ENCODE measurements around the gene DIP2B. TPM values are rescaled to one million over a fixed set of nuclear protein-coding genes. Genes with fewer than 3 reads are reported as not detected.

Gene DIP2B
- total RNA-seq, 1 donor from 2014 or later: 45.1 TPM

DNA sequence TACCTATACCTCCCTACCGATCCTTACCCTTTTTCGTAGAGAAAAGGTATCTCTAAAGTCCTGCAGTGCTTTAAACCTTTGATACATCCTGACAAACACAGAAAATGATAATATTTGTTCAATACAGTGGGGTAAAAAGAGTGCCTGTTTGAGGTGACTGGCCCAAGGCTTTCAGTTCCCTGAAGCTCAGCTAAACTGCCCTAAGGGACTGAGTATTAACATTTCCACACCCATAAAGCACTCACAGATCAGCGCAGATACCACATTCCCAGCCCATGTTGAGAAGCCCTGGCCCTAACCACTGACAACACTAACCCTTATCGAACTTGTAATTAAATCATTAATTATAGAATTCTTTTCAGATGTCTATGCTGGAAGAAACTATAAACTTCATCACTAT lies 108.7 kb downstream of the DIP2B start:
- H3K27me3 Mint-ChIP-seq (ENCODE audit: unreplicated experiment): peaks cover 2% of the 10 kb centered on the region
- H3K4me3 Mint-ChIP-seq (ENCODE audit: unreplicated experiment): no peak overlapping the region
- H3K4me1 Mint-ChIP-seq (ENCODE audit: unreplicated experiment): peaks cover 29% of the 10 kb centered on the region
- peaks cover 3% of the 10 kb centered on the region for H3K36me3 Mint-ChIP-seq (ENCODE audit: low read depth, unreplicated experiment)
- TF ChIP-seq, protein P1, sequence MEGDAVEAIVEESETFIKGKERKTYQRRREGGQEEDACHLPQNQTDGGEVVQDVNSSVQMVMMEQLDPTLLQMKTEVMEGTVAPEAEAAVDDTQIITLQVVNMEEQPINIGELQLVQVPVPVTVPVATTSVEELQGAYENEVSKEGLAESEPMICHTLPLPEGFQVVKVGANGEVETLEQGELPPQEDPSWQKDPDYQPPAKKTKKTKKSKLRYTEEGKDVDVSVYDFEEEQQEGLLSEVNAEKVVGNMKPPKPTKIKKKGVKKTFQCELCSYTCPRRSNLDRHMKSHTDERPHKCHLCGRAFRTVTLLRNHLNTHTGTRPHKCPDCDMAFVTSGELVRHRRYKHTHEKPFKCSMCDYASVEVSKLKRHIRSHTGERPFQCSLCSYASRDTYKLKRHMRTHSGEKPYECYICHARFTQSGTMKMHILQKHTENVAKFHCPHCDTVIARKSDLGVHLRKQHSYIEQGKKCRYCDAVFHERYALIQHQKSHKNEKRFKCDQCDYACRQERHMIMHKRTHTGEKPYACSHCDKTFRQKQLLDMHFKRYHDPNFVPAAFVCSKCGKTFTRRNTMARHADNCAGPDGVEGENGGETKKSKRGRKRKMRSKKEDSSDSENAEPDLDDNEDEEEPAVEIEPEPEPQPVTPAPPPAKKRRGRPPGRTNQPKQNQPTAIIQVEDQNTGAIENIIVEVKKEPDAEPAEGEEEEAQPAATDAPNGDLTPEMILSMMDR (IDR thresholded peaks at IDR 0.05; ENCODE audit: unreplicated experiment): no peak
- H3K9me3 Mint-ChIP-seq (ENCODE audit: unreplicated experiment): no peaks in the 10 kb centered on the region
- DNase-seq (ENCODE audit: low spot score): no peak
- no peak overlapping the region for H3K27ac Mint-ChIP-seq (ENCODE audit: unreplicated experiment)

DNA sequence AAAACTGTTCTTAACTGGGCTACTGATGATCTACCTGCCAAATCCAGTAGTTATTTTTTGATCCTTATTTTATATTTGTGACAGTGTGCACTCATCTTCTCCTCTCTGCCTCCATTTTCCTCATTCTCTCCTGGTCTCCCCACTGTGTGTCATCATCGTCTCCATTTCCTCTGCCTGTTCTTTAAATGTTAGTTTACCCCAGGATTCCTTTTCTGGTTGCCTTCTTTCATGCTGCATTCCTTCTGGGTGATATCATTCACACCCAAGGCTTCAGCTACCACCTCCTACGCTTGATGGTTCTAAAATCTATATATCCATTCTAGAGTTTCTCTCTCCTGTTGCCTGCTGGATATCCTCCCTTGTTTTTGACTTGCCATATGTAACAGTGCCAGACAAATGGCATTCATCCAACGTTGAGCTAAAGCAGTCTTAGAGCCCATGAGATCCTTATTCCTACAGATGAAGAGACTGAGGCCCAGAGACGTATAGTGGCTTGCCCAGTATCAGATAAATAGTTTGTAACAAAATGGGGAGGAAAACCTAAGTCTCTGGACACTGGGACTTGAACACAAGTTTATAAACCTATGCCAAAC lies 109.5 kb downstream of the DIP2B start:
- H3K36me3 Mint-ChIP-seq (ENCODE audit: low read depth, unreplicated experiment): peaks cover 3% of the 10 kb centered on the region

DNA sequence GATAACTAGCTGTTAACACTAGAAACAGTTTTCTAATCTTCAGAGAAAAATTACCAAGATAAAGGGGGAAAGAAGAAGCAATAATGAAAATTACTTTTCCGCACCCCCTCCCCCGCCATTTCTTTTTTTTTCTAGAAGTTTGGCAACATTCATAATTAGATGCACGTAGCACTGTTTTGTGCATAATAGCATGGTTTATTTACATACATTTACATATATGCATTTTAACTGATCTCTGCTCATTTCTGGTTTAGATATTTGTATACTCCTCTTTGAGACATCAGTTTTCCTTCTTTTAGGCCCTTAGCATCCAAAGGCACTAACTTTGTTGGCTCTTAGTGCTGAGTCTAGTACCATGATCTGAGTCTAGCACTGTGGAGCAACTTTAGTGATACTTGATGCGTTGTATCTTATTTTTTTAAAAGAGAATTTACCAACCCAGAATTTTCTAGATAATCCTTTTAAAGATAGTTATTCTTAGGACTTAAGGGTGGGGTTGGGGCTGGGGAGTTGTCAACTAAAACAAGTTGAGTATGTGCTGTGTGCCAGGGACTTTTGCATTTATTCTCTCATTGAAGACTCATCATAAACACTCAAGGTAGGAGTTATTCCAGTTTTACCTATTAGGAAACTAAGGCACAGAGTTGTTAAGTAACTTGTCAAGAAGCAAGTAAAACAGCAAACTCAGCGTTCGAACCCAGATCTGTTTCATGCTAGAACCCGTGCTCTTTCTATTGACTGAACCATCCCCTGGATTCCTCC lies 110.5 kb downstream of the DIP2B start:
- H3K4me3 Mint-ChIP-seq (ENCODE audit: unreplicated experiment): no peak overlapping the region
- H3K36me3 Mint-ChIP-seq (ENCODE audit: low read depth, unreplicated experiment): peaks cover 3% of the 10 kb centered on the region
- no peak for DNase-seq (ENCODE audit: low spot score)
- TF ChIP-seq, protein P1 (IDR thresholded peaks at IDR 0.05; ENCODE audit: unreplicated experiment): no peak
- H3K27ac Mint-ChIP-seq (ENCODE audit: unreplicated experiment): no peak overlapping the region
- H3K27me3 Mint-ChIP-seq (ENCODE audit: unreplicated experiment): peaks cover 2% of the 10 kb centered on the region
- no peaks in the 10 kb centered on the region for H3K9me3 Mint-ChIP-seq (ENCODE audit: unreplicated experiment)
- H3K4me1 Mint-ChIP-seq (ENCODE audit: unreplicated experiment): peaks cover 29% of the 10 kb centered on the region

More for the DNA sequence above, 109.5 kb downstream of the DIP2B start:
- peaks cover 2% of the 10 kb centered on the region for H3K27me3 Mint-ChIP-seq (ENCODE audit: unreplicated experiment)
- H3K9me3 Mint-ChIP-seq (ENCODE audit: unreplicated experiment): no peaks in the 10 kb centered on the region
- peaks cover 31% of the 10 kb centered on the region for H3K4me1 Mint-ChIP-seq (ENCODE audit: unreplicated experiment)
- TF ChIP-seq, protein P1 (IDR thresholded peaks at IDR 0.05; ENCODE audit: unreplicated experiment): no peak
- H3K27ac Mint-ChIP-seq (ENCODE audit: unreplicated experiment): no peak overlapping the region
- no peak for DNase-seq (ENCODE audit: low spot score)
- no peak overlapping the region for H3K4me3 Mint-ChIP-seq (ENCODE audit: unreplicated experiment)

DNA sequence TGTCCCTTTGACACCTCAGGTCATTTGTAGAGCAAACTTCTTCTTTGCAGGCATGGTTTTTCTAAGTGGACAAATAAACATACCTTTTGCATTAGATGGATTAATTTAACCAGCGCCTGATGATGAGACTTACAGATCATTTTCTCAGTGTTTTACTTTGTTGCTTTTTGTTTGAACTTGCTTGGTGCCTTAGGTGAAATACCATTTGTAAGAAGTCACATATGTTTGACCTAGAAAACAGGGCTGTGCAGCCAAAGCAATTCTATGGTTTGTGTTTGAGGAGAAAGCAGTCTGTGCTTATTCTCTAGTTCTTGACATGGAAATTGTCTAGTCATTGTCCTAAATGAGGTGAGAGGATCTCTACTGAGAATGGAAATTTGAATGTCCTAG lies 111.1 kb downstream of the DIP2B start:
- Mint-ChIP-seq H3K36me3 (ENCODE audit: low read depth, unreplicated experiment) (peaks cover 3% of the 10 kb centered on the region), H3K4me3 (ENCODE audit: unreplicated experiment) (no peak overlapping the region), H3K9me3 (ENCODE audit: unreplicated experiment) (no peaks in the 10 kb centered on the region), H3K27ac (ENCODE audit: unreplicated experiment) (no peak overlapping the region), H3K27me3 (ENCODE audit: unreplicated experiment) (peaks cover 2% of the 10 kb centered on the region), H3K4me1 (ENCODE audit: unreplicated experiment) (peaks cover 32% of the 10 kb centered on the region)
- TF ChIP-seq, protein P1 (IDR thresholded peaks at IDR 0.05; ENCODE audit: unreplicated experiment): no peak
- no peak for DNase-seq (ENCODE audit: low spot score)

DNA sequence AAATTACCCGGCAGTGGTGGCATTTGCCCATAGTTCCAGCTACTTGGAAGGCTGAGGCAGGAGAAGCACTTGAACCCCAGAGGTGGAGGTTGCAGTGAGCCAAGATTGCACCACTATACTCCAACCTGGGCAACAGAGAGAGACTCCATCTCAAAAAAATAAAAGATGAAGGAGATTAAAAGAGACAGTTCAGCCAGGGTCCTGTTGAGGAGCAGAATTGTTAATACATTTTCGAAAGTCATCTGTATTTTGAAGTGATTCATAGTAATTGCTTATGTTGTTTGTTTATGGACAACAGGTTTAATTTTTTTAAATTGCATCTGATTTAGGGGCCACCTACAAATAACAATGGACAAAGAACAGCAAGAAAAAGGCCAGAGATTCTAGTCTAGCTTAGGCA lies 112.9 kb downstream of the DIP2B start:
- H3K4me1 Mint-ChIP-seq (ENCODE audit: unreplicated experiment): peaks cover 37% of the 10 kb centered on the region
- peaks cover 2% of the 10 kb centered on the region for H3K27me3 Mint-ChIP-seq (ENCODE audit: unreplicated experiment)
- TF ChIP-seq, protein P1 (IDR thresholded peaks at IDR 0.05; ENCODE audit: unreplicated experiment): no peak
- H3K27ac Mint-ChIP-seq (ENCODE audit: unreplicated experiment): peak overlapping the region; percentile 45
- no peaks in the 10 kb centered on the region for H3K9me3 Mint-ChIP-seq (ENCODE audit: unreplicated experiment)
- H3K36me3 Mint-ChIP-seq (ENCODE audit: low read depth, unreplicated experiment): no peaks in the 10 kb centered on the region
- DNase-seq (ENCODE audit: low spot score): no peak
- no peak overlapping the region for H3K4me3 Mint-ChIP-seq (ENCODE audit: unreplicated experiment)
